ENCODE results near the gene DPRX. TPM values are rescaled to one million over a fixed set of nuclear protein-coding genes. Genes with fewer than 3 reads are reported as not detected.

The DPRX gene
- total and polyA plus RNA-seq, 2 of the 13 experiments (the other 11 are each of a cell fraction or from before 2014, with no cell fraction given) = not detected

DNA sequence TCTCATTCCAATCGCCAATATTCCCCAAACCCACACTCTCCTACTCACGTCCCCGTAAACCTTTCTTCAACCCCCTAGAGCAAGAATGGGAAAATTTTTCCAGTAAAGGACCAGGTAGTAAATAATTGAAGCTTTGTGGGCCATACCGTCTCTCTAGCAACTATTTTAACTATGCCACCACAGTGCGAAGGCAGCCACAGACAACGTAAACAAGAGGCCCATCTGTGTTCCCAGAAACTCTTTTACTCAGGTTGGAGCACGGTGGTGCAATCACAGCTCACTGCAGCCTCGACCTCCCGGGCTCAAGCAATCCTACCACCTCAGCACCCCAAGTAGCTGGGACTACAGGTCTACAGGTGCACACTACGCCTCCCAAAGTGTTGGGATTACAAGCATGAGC is 3.0 kb downstream of the DPRX start (continued):
- TF ChIP-seq SCMH1 (CRISPR knock-in tag; IDR thresholded peaks at IDR 0.05; ENCODE audit: borderline replicate concordance) (no peak), ZFX (CRISPR knock-in tag; IDR thresholded peaks at IDR 0.05; ENCODE audit: low read depth) (no peak), SOX13 (IDR thresholded peaks at IDR 0.05) (no peak), SOX13 (CRISPR knock-in tag; conservative IDR thresholded peaks at IDR 0.05 in 1 of 2, IDR thresholded peaks at IDR 0.05 in 1 of 2) (peak in 1 of 2 experiments; percentile 42; a peak in 1 of 4 replicates), RBM39 (IDR thresholded peaks at IDR 0.05; ENCODE audit: low read depth, low read length, poor library complexity, severe bottlenecking) (no peak), ZC3H4 (CRISPR knock-in tag; IDR thresholded peaks at IDR 0.05; ENCODE audit: borderline replicate concordance) (no peak), FOXA1 (IDR thresholded peaks at IDR 0.05) (no peak), FOXA1 (CRISPR knock-in tag; IDR thresholded peaks at IDR 0.05) (peak; percentile 62), SOX5 (CRISPR knock-in tag; IDR thresholded peaks at IDR 0.05; ENCODE audit: borderline replicate concordance) (peak; percentile 35; the same call in 1 of the 2 replicates), MED1 (CRISPR knock-in tag; IDR thresholded peaks at IDR 0.05) (peak; percentile 54; the same call in 1 of the 2 replicates), BRD4 (CRISPR knock-in tag; IDR thresholded peaks at IDR 0.05) (no peak), ISL2 (CRISPR knock-in tag; IDR thresholded peaks at IDR 0.05) (no peak), EHMT2 (IDR thresholded peaks at IDR 0.05; ENCODE audit: borderline replicate concordance, low read depth, low read length) (no peak)

DNA sequence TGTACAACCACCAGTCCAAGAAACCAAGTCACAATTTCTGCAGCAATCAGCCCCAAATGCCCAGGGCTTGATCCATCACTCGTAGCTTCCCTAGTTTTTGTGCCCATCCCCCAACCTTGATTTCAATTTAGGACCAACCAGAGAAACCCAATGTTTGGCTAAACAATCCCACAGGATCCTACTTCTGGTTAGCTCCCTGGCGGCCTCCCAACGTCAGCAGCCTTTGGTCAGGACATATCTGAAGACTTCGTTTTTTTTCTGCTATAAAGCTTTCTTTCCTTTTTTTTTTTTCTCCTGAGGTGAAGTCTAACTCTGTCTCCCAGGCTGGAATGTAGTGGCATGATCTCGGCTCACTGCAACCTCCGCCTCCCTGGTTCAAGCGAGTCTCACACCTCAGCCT is 7.7 kb downstream of the DPRX start:
- DNase-seq (ENCODE audit: low spot score) = no peak
- H2AFZ ChIP-seq (ENCODE audit: low read length) = no peak overlapping the region
- no peak for FAIRE-seq
- intact Hi-C loops (cut with micrococcal nuclease; ENCODE audit: unreplicated experiment) (no loop called here), in situ Hi-C loops (cut with HindIII; ENCODE audit: extremely low pct_ligation_motif_present, low pct_unique_long_range_greater_than_20kb) (no loop called here)
- H4K20me1 ChIP-seq (ENCODE audit: insufficient read depth, low read length) = no peaks in the 10 kb centered on the region
- H3K4me2 ChIP-seq (ENCODE audit: low read depth, low read length) = no peak overlapping the region
- no peak overlapping the region for H3K27ac ChIP-seq (ENCODE audit: extremely low read length, insufficient read depth, low read length)
- H3K27me3 ChIP-seq (ENCODE audit: control insufficient read depth in 1 of 2, insufficient read depth in 2 of 2, low read length in 2 of 2) = no peaks in the 10 kb centered on the region
- POLR2A ChIA-PET = no interaction called here
- H3K36me3 ChIP-seq (replicated peaks in 1 of 2; ENCODE audit: control insufficient read depth in 1 of 2, insufficient read depth in 2 of 2, low read length in 2 of 2) = no peaks in the 10 kb centered on the region
- no peak overlapping the region for H3K4me3 ChIP-seq (replicated peaks in 1 of 3; ENCODE audit: insufficient read depth in 1 of 3, low read depth in 2 of 3, low read length in 3 of 3)
- no peaks in the 10 kb centered on the region for H3K9me3 ChIP-seq (ENCODE audit: low read length)
- CTCF ChIA-PET (ENCODE audit: low intra/inter-chr PET ratio, low total read pairs) = no interaction called here
- 79% methylated on average over 7 of the region's 7 CpGs for WGBS (ENCODE audit: low lambda C conversion rate)
- no peak overlapping the region for H3K9ac ChIP-seq (ENCODE audit: insufficient read depth, low read depth, low read length)
- no TSS peak for BruUV-seq (replicated peaks)
- H3K4me1 ChIP-seq (ENCODE audit: insufficient read depth, low read length) = peaks cover 69% of the 10 kb centered on the region
- H3K79me2 ChIP-seq (ENCODE audit: insufficient read depth, low read length) = no peaks in the 10 kb centered on the region
- ATAC-seq = no peak
- no peak for TF ChIP-seq SNAI1 (CRISPR knock-in tag; IDR thresholded peaks at IDR 0.05; ENCODE audit: borderline replicate concordance)
- TF ChIP-seq NFE2L2 (IDR thresholded peaks at IDR 0.05; ENCODE audit: low read length) = no peak
- TF ChIP-seq PCBP2 (optimal IDR thresholded peaks at IDR 0.05; ENCODE audit: low read depth, low read length, poor library complexity, severe bottlenecking) = no peak
- TF ChIP-seq ZNF704 (CRISPR knock-in tag; IDR thresholded peaks at IDR 0.05; ENCODE audit: borderline replicate concordance) = no peak
- TF ChIP-seq PBX3 (CRISPR knock-in tag; IDR thresholded peaks at IDR 0.05; ENCODE audit: borderline replicate concordance) = no peak
- TF ChIP-seq ZNF589 (CRISPR knock-in tag; conservative IDR thresholded peaks at IDR 0.05) = no peak
